NCI-H510A treated with DMSO at 0.1 percent for 48 hours (cell line): ENCODE data around the gene RORB.
A peak's percentile ranks its signal among the peaks of the same experiment; 100 is the strongest.
"Not testable (repeated sequence)": the region's sequence is repeated elsewhere in the genome, so short reads cannot be mapped to it uniquely, and the experiment has no call there.

Experiments used
- DNase-seq: peaks from one replicate; lab custom pipeline; 2025; lab: John Stamatoyannopoulos, UW

The RORB gene

DNA sequence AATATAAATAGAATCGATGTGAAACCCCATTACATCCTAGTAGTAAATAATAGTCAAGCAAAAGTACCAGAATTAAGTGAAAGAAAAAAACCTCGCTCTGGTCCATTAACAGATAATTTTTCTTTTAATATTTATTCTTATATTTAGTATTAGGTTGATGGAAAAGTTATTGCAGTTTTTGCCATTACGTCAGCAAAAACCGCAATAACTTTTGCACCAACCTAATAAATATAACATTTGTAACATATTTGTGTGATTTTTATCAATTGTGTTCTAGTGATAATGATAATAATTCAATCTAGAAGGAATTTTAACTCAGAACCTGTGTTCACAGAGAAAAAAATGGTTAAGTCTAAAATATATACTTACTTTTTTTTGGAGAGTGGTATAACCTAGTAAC, 16.1 kb downstream of the RORB start:
- no peak for DNase-seq

DNA sequence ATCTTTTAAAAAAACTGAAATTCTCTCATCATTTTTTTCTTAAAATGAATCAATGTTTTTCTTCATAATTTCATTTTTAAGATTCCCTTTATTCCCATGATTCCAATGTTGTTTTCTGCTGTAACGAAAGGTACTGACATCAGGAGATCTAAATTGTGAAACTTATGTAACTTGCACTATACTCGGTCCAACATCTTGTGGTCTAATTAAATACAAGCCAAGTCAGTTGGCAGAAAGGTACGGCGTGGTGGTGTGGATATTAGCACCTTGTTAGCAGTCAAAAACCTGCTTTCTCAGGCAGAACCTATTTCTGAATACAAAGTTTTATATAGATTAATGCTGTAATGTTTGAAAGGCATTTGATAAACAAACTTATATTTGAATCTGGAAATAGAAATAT, 20.1 kb downstream of the RORB start:
- no peak for DNase-seq

- DNase-seq: no peak
Observed at GRCh38 chr9:74519419-74519818, 22.3 kb downstream of the RORB start.

DNA sequence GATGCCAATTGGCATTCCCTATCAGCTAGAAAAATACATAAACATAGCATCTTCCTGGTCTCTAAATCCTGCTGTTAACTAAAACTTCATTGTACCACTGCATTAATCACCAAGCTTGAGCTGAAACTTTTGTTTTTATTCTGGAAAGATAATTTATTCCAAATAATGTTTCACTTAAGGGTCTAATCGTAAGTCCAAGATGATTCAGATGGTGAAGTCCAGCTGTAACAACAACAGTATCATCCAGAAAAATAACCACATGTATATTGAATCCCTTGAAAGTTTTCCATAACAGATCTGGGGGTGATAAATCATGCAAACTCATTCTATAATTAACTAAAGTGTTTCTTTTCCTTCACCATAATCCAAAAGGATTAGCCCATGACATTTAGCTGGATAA, 23.9 kb downstream of the RORB start:
- no peak for DNase-seq

- no peak for DNase-seq
Observed at GRCh38 chr9:74524289-74524688, 27.2 kb downstream of the RORB start.

DNA sequence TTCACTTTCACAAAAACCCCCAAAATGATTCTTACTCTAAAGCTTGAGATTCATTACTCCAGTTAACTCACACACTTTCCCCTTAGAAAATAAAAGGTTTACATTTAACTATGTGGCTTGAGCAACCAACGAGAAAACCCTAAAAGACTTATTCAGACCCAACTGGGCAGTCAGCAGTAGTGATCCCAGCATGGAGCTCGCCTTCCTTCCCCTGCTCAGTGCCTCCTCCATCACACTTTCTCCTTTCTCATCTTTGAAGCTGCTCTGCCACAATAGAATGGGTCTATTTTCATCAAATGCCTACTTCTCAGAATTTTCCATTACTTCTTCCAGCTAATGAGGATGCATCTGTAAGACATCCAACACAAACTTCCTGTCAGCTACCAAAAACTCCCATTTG, 29.1 kb downstream of the RORB start:
- no peak for DNase-seq

- no peak for DNase-seq
Observed at GRCh38 chr9:74527718-74528117, 30.6 kb downstream of the RORB start.

DNA sequence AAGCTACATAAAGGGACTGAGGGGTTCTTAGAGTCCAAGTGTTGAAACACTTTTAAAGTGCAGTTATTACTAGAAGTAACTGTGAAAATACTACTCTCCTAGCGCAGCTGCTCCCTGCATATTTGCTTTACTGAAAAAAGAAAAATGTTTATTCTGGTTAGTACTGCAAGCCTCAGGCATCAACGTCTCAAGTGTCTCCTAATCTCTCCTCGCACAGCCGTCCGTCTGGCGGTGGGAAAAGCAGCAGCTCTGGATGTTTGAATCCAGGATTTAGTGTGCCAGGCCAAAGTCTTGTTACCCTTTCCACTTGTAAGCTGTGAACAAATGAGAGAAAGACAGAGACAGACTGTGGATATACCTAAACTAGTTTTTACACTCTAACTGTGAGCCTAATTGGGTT, 31.1 kb downstream of the RORB start:
- DNase-seq: no peak

DNA sequence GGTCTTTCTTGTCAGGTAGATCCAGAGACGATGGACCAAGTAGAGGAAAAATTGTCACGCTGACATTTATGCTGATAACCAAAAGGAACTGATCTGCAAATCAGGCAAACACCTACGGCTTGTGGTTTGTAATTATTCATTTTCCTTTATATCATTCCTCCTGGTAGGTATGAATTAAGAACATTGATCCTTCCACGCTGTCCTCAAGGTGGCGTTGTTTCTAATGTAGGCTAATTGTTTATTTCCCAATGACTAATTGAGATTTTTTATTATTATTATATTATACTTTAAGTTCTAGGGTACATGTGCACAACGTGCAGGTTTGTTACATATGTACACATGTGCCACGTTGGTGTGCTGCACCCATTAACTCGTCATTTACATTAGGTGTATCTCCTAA, 33.3 kb downstream of the RORB start:
- DNase-seq: not testable (repeated sequence)

DNA sequence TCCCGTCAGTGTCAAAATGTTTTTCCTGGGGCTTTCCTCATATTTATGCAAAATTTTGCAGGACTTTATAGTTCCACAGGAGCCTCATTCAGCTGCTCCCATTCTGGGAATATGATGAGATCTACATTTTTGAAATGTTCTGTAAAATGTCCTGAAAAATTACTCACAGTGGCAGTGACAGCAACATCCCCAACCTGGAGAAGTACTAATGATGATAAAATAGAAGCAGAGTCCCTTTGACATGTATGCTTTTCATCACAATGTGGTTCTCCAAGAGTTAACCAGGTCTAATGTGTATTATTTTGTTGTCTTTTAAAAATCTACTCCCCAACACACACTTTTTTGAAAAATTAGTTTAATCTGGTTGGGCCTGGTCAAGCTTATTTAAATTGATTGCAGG, 36.1 kb downstream of the RORB start:
- DNase-seq: no peak

DNA sequence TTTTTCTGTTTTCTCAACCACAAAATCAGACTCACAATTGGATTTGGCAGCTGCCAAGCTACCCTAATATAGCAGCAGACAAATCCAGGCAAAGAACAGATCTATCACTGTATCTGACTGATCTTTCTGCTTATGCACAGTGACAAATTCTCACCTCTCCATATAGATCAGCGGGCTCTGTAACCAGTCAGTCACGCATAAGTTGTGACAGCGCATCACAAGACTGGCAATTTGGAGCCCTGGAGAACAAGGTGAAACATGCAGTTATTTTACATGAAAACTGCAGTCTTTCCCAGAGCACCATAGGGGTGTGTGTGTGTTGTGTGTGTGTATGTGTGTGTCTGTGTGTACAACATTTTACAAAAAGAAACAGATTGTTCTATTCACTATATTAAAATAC, 37.7 kb downstream of the RORB start:
- DNase-seq: no peak

GRCh38 chr9:74543145-74543544, 46.0 kb downstream of the RORB start:
- DNase-seq: no peak

DNA sequence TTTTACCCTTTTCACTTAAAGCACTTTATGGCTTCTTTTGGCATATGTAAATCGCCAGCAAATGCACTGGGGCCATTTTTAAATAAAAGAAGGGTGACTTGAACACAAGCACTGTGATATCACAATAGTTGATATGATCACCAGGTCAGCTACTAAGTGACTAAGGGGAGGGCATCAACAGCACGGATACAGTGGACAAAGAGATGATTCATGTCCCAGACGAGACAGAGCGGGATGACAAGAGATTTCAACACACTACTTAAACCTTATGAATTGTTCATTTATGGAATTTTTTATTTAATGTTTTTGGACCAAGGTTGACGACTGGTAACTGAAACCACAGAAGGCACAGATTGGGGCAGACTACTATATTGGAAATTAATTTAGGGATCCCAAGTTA, 54.1 kb downstream of the RORB start:
- no peak for DNase-seq

DNA sequence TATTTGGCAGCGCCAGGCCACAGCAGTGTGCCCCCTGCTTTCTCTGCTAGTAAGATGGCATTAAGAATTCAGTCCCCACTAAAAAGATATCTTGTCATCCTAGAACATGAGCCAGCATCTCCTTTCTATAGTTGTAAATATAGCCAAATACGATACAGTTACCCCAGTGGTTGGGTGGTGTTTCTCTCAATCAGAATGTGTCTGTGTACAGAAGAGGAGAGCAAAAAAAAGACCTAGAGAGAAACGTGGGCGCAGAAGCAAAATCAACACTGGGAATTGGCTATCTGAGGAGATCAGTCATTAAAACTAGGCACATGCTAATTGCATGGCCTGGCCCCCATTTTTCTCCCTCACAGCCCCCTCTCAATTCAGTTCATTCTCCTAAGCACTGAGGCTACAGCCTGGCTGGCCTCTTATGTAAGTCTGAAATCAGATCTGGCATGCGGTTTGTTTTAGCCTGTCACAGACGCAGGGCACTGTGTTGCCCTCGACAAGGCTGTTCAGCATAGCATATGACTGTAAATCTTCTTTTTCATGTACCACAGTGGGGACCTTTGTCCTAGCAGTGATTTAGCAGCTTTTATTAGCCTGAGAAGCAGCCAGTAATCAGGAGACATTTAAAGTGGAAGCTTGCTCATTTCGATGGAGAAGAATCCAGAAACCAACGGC, 57.8 kb downstream of the RORB start:
- DNase-seq: no peak

DNA sequence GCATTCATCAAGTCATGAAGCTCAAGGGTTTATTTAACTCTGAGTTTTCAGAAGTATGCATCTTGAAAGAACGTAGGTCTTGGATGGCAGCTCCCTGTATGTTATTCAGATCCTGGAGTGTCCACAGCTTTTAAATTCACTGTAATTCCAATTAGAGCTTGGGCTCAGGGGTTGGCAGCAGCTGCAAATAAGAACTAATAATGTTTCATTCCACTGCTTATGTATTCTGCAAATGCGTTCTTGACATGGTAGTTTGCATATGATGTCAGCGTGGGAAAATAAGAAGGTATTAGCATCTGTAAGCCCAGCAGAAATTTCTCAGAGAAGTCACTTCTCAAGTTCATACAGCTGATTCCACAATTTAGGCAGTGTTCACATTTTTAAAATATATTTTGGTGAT, 58.4 kb downstream of the RORB start:
- DNase-seq: no peak

- no peak for DNase-seq
Observed at GRCh38 chr9:74556685-74557084, 59.5 kb downstream of the RORB start.

- no peak for DNase-seq
Observed at GRCh38 chr9:74557571-74557970, 60.4 kb downstream of the RORB start.

DNA sequence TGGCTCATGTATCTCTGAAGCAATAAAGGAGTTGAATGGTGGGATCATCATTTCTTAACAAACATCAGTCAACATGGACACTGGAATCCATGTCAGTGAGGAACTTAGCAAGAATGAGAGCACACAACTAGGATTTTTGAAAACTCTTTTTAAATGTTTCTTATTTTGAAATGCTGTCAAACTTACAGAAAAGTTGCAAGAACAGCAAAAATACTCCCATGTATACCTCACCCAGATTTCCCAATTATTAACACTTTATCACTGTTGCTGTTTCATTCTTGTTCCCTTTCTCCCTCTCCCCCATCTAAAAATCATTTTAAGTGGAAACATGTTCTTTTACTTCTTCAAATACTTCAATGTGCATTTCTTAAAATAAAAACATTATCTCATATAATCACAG, 65.5 kb downstream of the RORB start:
- no peak for DNase-seq

DNA sequence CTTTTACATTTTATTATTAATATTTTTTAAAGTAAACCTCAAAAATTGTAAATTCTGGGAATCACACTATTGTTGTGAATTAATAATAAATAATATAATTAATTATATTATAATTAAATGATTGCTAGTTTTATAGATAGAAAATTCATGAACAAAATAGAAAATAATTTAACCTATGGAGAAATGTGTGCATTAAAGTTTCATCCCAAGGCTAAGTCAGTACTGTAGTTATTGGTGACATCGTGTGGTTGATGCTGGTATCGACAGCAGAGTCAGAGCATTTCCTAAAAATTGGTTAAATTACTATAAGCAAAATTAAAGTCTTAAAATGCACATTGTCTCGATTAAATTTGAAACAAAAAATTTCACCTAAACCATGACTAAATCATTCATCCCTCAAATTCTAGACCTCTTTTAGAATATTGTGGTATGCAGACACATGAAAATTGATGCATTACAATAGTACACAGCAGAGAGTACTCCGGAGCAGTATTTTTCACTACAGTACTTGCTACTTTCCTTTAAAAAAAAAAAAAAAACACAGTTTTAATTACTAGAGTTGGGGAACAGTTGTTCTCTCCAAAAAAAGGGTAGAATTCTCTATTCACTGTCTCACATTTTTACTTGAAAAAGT, 73.9 kb downstream of the RORB start:
- peak; percentile 26 for DNase-seq

GRCh38 chr9:74573640-74574191, 76.6 kb downstream of the RORB start:
- DNase-seq: no peak

GRCh38 chr9:74576176-74576575, 79.0 kb downstream of the RORB start:
- DNase-seq: no peak

DNA sequence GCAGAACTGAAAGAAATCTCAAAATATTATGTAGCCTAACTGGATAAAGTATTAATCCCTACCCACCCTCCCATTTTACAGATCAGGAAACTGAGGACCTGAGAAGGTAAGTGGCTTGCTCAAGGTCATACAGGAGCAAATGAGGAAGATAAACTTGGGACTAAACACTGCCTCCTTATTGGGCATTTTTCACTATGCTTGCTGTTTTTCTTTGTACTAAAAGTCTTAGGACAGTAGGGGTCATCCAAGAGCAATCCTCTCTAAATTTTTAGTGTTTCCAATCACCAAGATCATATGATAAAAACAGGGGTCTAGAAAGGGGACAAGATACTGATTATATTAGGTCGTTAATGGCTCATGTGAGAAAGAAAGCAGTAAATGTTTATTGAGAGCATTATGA, 80.8 kb downstream of the RORB start:
- DNase-seq: peak; percentile 12

DNA sequence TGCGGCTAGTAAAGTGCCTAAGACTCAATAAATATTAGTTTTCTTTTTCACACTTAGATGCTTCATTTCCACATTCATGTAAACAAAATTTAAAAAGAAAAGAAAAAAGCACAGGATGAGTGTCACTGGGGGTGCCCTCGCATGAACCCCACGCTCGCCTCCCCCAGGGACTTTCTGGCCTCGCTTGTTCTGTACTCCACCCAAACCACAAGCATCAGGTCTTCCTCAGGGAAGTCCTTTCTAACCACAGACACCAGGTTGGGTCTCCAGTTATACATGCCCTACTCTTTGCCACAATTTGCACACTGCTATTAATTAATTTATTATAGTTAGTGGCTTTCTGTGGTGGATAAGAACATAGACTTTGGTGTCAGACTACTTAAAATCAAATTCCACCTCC, 92.4 kb downstream of the RORB start:
- DNase-seq: no peak

DNA sequence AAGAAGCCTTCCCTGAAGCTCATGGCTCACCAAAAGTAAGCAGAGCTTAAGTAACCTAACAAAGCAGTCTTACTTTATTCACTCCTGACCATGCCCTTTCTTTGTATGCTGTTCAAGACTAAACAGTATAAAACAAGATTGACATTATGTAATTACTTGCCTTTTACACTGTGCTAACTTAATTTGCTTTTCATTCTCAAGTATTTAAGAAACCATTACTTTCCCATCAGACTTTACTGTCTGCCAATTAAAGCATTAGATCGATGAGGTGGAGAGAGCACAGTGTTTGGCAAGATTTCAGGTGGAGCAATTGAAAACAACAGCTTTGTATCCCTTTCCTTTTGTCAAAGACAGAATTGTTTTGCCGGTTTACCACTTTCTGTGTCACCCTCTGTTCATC, 98.2 kb downstream of the RORB start:
- no peak for DNase-seq
